Endothelial cell of coronary artery (primary cell): ENCODE measurements around the gene TIMP4. TPM values are rescaled to one million over a fixed set of nuclear protein-coding genes. Genes with fewer than 3 reads are reported as not detected.

Source experiments
- total RNA-seq: library from RNA; depleted of rRNA; stranded (reverse); fragments of >200 nt; gene quantifications from 2 replicates; pipeline ENCODE4 v1.2.3, GENCODE V29; 2014

Gene TIMP4
- 0.09 and 0.47 TPM in 2 replicates for total RNA-seq

DNA sequence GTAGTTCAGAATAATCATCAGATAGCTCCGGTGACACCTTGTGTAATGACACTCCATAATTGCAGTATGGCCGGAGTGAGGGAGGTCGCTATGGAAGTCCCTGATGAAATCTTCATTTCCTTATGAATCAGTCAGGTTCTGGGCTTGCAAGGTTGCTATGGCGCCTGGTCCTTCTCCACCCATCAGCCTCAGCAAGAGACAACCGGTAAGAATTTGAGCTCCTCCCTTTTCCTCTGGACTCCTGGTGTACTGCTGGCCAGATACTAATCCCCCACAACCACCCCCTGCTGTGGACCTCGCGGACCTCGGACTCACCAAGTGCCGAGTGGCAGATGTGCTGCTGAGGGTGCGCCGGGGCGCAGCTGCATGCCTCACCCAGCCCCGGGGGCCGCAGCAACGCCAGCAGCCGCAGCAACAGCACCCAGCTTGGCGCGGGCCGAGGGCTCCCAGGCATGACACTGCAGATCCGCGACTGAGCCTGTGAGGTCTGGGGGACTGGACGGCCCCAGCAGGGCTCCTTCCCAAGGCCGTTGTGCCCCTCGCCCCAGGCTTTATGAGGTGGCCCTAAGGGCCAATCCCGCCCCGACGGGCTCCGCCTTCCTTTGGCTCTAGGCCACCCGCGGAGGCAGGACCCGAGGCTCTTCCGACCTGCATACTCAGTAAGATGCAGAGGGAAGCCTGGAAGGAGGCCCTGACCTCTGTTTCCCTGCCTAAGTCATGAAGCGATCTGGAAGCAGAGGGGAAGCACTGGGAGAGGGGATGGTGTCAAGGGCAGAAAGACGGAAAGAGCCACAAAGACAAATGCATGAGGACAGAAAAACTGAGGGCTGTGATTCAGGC is at the start of gene TIMP4:
TIMP4 (minus strand) TSS at position 526 of the 840 bp plus-strand sequence; CDS start at position 454, 72 bp downstream.

Other genes starting within 250 kb of the TIMP4 start
- gene SYN2, start 154.5 kb downstream of the TIMP4 start, total RNA-seq: 0.09 and 0.27 TPM in 2 replicates
- 4.7 and 12.6 TPM in 2 replicates for gene PPARG, start 130.2 kb upstream of the TIMP4 start, total RNA-seq